KMS-11 (cell line): ENCODE measurements around the gene ADGRG4.

Experiments used
- H2AFZ ChIP-seq: fragments of 200-600 bp; sonication (generic); 2 replicates; pipeline ENCODE4 v1.6.1; 2016; ENCODE audit warnings: antibody characterized with exemption, mixed run types, low read depth
- H3K27ac ChIP-seq: fragments of 200-600 bp; sonication (generic); 2 replicates; pipeline ENCODE4 v1.6.1; 2016; ENCODE audit warnings: mild to moderate bottlenecking, mixed run types
- H3K27me3 ChIP-seq: fragments of 200-600 bp; sonication (generic); 2 replicates; pipeline ENCODE4 v1.6.1; 2017; ENCODE audit warnings: mild to moderate bottlenecking, low read depth, mixed run types, moderate library complexity; ENCODE audit not compliant: insufficient read depth
- H3K36me3 ChIP-seq: fragments of 200-600 bp; sonication (generic); 2 replicates; pipeline ENCODE4 v1.6.1; 2017; ENCODE audit warnings: mild to moderate bottlenecking, mixed run types; ENCODE audit not compliant: insufficient read depth
- H3K4me1 ChIP-seq: fragments of 200-600 bp; sonication (generic); 2 replicates; pipeline ENCODE4 v1.6.1; 2016; ENCODE audit warnings: mild to moderate bottlenecking, low read depth, mixed run types; ENCODE audit not compliant: poor library complexity, severe bottlenecking
- H3K4me2 ChIP-seq: fragments of 200-600 bp; sonication (generic); 2 replicates; pipeline ENCODE4 v1.7.0; 2016; ENCODE audit warnings: mild to moderate bottlenecking, mixed run types
- H3K4me3 ChIP-seq: fragments of 200-600 bp; sonication (generic); IDR thresholded peaks from 2 replicates; pipeline ENCODE4 v1.6.1; 2017; ENCODE audit warnings: low read depth, low read length, mixed read lengths; ENCODE audit not compliant: insufficient read depth
- H3K79me2 ChIP-seq: fragments of 200-600 bp; sonication (generic); 2 replicates; pipeline ENCODE4 v1.6.1; 2016; ENCODE audit warnings: low read depth, mixed run types; ENCODE audit not compliant: insufficient read depth
- H3K9ac ChIP-seq: fragments of 200-600 bp; sonication (generic); 2 replicates; pipeline ENCODE4 v1.6.1; 2016; ENCODE audit warnings: mild to moderate bottlenecking, mixed run types
- H4K20me1 ChIP-seq: fragments of 200-600 bp; sonication (generic); 2 replicates; pipeline ENCODE4 v1.6.1; 2016; ENCODE audit warnings: mild to moderate bottlenecking, mixed run types; ENCODE audit not compliant: insufficient read depth
- CTCF ChIP-seq: fragments of 200-600 bp; sonication (generic); conservative IDR thresholded peaks from 2 replicates; pipeline ENCODE4 v1.6.1; 2017; ENCODE audit warnings: low read depth, mild to moderate bottlenecking, antibody characterized with exemption, low read length, moderate library complexity, mixed read lengths

ADGRG4 gene

GRCh38 chrX:136423724-136424123 lies 123.0 kb downstream of the ADGRG4 start:
- no peak for TF ChIP-seq CTCF
- H3K36me3 ChIP-seq, result no peaks in the 10 kb centered on the region
- H4K20me1 ChIP-seq, result no peaks in the 10 kb centered on the region

GRCh38 chrX:136425996-136426395 lies 125.2 kb downstream of the ADGRG4 start:
- no peak overlapping the region for H2AFZ ChIP-seq
- H3K36me3 ChIP-seq, result no peaks in the 10 kb centered on the region
- H3K27me3 ChIP-seq, result no peaks in the 10 kb centered on the region
- TF ChIP-seq CTCF, result no peak
- H3K79me2 ChIP-seq, result no peaks in the 10 kb centered on the region
- H3K4me3 ChIP-seq, result no peak overlapping the region
- no peaks in the 10 kb centered on the region for H4K20me1 ChIP-seq
- no peak overlapping the region for H3K4me2 ChIP-seq
- H3K27ac ChIP-seq, result no peak overlapping the region
- H3K9ac ChIP-seq, result no peak overlapping the region
- no peaks in the 10 kb centered on the region for H3K4me1 ChIP-seq

More at GRCh38 chrX:136423724-136424123, 123.0 kb downstream of the ADGRG4 start:
- Histone ChIP-seq H3K27ac (no peak overlapping the region), H3K4me3 (no peak overlapping the region), H3K4me1 (no peaks in the 10 kb centered on the region), H2AFZ (no peak overlapping the region), H3K9ac (no peak overlapping the region), H3K27me3 (no peaks in the 10 kb centered on the region), H3K79me2 (no peaks in the 10 kb centered on the region), H3K4me2 (no peak overlapping the region)

- Histone ChIP-seq H3K4me2 (no peak overlapping the region), H4K20me1 (no peaks in the 10 kb centered on the region), H3K36me3 (no peaks in the 10 kb centered on the region), H3K4me1 (no peaks in the 10 kb centered on the region), H2AFZ (no peak overlapping the region), H3K27me3 (no peaks in the 10 kb centered on the region), H3K9ac (no peak overlapping the region), H3K27ac (no peak overlapping the region), H3K4me3 (no peak overlapping the region), H3K79me2 (no peaks in the 10 kb centered on the region)
- TF ChIP-seq CTCF, result no peak
Measured at GRCh38 chrX:136431625-136432024, 130.9 kb downstream of the ADGRG4 start.

GRCh38 chrX:136437774-136438173 lies 137.0 kb downstream of the ADGRG4 start:
- Histone ChIP-seq H3K27me3 (no peaks in the 10 kb centered on the region), H2AFZ (no peak overlapping the region), H3K79me2 (no peaks in the 10 kb centered on the region), H3K4me1 (no peaks in the 10 kb centered on the region), H3K9ac (no peak overlapping the region), H4K20me1 (no peaks in the 10 kb centered on the region), H3K4me3 (no peak overlapping the region), H3K36me3 (no peaks in the 10 kb centered on the region), H3K4me2 (no peak overlapping the region), H3K27ac (no peak overlapping the region)
- no peak for TF ChIP-seq CTCF
